Motor neuron (in vitro differentiated cells): ENCODE data around the gene ITPKB. TPM values are rescaled to one million over a fixed set of nuclear protein-coding genes. Genes with fewer than 3 reads are reported as not detected.

Experiments
- ATAC-seq, 8 experiments: fragments of 200-7000 bp; cut with Tn5 transposase; replicated peaks in 6 of 8; 2 replicates each; pipeline ENCODE4 v1.8.0; 2021; ENCODE audit warnings: mild to moderate bottlenecking in 8 of 8, moderate library complexity in 8 of 8
- H3K27ac ChIP-seq, 2 donors: fragments of 250-450 bp; sonication (Bioruptor Pico); 2 replicates each; pipeline ENCODE4 v1.9.0; 2021; ENCODE audit warnings: antibody characterized with exemption in 2 of 2, mild to moderate bottlenecking in 2 of 2, moderate library complexity in 1 of 2
- H3K4me1 ChIP-seq, 2 donors: fragments of 250-450 bp; sonication (Bioruptor Pico); replicated peaks in 1 of 2; 2 replicates each; pipeline ENCODE4 v1.6.1; 2021; ENCODE audit warnings: antibody characterized with exemption in 2 of 2, mild to moderate bottlenecking in 2 of 2, moderate library complexity in 1 of 2
- H3K4me3 ChIP-seq, 5 donors: fragments of 250-450 bp; sonication (Bioruptor Pico); 2 replicates each; pipeline ENCODE4 v1.9.0; 2021; ENCODE audit warnings: antibody characterized with exemption in 5 of 5, mild to moderate bottlenecking in 5 of 5, moderate library complexity in 4 of 5
- WGBS, 10 experiments: fragments of 450-650 bp; shearing (Covaris generic); methylation state at CpG; one replicate each; pipeline ENCODE4 v1.0.0; 2022; 5-methylcytosine and 5-hydroxymethylcytosine counted together
- in situ Hi-C, 9 experiments: fragments of 400-800 bp; cut with MboI; loops; one replicate each; pipeline ENCODE4 v1.15.0; 2021; ENCODE audit warnings: low sequenced_read_pairs in 9 of 9, low pct_unique_long_range_greater_than_20kb in 2 of 9; ENCODE audit not compliant: unreplicated experiment in 9 of 9
- total RNA-seq, 8 experiments: library from RNA; unstranded; fragments of 300-600 nt; gene quantifications; 2 replicates each; pipeline versions ENCODE4 v1.2.3 to v1.2.4, GENCODE V29; 2022

The ITPKB gene
- total RNA-seq, 8 experiments from 2014 or later, result 0.54 to 48.6 (median 3.4) TPM

DNA sequence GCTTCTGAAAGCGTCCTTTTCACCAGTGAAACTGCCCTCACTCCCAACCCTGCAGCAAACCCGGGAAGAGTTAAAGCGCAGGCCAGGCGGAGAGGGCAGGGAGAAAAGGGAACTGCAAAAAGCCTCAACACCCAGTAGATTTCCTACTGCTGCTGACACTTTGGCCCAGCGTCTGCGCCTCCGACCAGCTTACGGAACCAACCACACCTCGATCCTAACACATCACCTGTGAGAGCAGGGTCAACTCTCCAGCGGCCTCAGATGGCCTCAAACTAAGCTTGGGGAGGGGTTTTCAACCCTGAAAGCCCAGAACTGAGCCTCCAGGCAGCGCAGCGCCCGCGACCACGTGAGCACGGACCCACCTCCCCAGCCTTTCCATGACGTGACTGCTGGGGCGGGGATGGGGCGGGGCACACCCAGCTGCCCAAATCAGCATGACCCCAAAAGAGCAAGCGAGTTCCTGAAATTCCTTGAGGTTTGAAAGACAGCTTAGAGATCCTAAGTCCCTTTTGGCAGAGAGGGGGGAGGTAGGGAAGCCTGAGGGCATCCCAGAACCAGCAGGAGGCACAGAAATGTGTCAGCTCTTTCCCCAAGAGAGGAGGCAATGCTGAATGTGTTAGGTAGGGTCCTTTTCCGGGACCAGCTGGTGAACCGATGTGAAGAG lies 59.1 kb downstream of the ITPKB start:
- Histone ChIP-seq H3K4me1 (peaks cover 5 to 9% of the 10 kb centered on the region in 2 donors), H3K4me3 (peak overlapping the region; percentile 17 to 44 (median 24)), H3K27ac (no peak overlapping the region)
- in situ Hi-C loops, result no loop called here
- 2 to 20% (median 10%) methylated on average over 2 to 18 of the region's 22 CpGs; no CpG with 5 or more reads in 1 of the 10 experiments for WGBS, 10 experiments
- ATAC-seq, result peak; percentile 70 to 98 (median 90)

DNA sequence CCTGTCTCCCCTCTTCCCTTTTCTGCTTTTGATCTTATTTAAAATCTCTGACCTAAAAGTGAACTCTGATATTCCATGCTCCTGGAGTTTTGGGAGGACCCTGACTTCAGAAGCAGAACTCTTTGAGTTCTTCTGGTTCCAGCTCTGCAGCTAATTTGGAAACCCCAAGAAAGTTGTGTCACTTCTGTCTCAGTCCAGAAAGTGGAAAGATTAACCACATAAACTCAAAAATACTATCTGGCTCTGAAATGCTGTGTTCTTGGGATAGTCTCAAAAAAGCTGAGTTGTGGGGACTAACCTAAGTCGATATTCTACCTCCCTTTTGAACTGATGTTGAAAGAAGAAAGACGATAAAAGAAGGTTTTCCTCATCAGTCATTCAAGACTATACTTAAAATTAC lies 59.8 kb downstream of the ITPKB start:
- peaks cover 5 to 9% of the 10 kb centered on the region in 2 donors for H3K4me1 ChIP-seq
- H3K27ac ChIP-seq, result no peak overlapping the region
- no peak for ATAC-seq
- no peak overlapping the region for H3K4me3 ChIP-seq
- 10 to 100% (median 72%) methylated on average over 1 to 2 of the region's 2 CpGs; no CpG with 5 or more reads in 3 of the 10 experiments for WGBS, 10 experiments
- in situ Hi-C loops, result no loop called here

DNA sequence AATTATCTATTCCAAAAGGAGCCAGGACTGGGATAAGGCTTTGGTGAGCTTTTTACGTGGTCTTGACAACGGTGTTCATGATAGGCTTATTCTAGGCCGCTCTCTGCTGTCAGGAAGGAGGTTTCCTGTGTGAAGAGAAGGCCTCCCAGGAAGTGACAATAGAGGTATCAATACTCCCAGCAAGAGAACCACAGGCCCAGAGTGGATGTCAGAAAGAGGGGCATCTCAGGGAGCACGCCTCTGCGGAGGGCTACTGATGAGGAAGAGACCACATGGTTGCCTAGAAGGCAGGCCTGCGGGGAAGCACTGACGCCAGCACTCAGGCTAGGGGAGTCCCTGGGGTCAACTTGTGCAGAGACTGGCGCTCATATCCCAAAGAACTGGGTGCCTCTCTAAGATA lies 60.4 kb downstream of the ITPKB start:
- in situ Hi-C loops, result no loop called here
- Histone ChIP-seq H3K27ac (no peak overlapping the region), H3K4me1 (peaks cover 5 to 9% of the 10 kb centered on the region in 2 donors), H3K4me3 (no peak overlapping the region)
- ATAC-seq, result no peak
- 79 to 100% (median 88%) methylated on average over 2 to 8 of the region's 8 CpGs; no CpG with 5 or more reads in 3 of the 10 experiments for WGBS, 10 experiments

DNA sequence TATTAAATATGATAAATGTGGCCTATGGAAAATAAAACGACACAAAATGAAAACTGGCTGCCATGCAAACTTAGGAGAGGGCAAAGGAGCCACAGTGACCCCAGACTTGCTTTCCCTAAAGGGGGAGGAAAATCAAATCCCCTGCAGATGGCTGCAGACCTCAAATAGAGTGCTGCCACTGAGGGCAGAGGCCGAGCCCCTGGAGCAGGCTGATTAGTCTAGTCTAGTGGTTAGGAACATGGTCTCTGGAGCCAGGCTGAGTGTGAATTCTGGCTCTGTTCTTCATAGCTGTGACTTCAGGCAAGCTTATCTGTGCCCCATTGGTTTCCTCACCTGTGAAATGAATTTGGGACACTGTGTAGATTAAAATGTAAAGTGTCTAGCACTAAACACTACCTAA lies 60.8 kb downstream of the ITPKB start:
- ATAC-seq, result no peak
- WGBS, 10 experiments, result 52 to 90% (median 86%) methylated on average over 1 to 2 of the region's 2 CpGs; no CpG with 5 or more reads in 5 of the 10 experiments
- Histone ChIP-seq H3K27ac (no peak overlapping the region), H3K4me1 (peaks cover 5 to 9% of the 10 kb centered on the region in 2 donors), H3K4me3 (no peak overlapping the region)
- in situ Hi-C loops, result no loop called here

DNA sequence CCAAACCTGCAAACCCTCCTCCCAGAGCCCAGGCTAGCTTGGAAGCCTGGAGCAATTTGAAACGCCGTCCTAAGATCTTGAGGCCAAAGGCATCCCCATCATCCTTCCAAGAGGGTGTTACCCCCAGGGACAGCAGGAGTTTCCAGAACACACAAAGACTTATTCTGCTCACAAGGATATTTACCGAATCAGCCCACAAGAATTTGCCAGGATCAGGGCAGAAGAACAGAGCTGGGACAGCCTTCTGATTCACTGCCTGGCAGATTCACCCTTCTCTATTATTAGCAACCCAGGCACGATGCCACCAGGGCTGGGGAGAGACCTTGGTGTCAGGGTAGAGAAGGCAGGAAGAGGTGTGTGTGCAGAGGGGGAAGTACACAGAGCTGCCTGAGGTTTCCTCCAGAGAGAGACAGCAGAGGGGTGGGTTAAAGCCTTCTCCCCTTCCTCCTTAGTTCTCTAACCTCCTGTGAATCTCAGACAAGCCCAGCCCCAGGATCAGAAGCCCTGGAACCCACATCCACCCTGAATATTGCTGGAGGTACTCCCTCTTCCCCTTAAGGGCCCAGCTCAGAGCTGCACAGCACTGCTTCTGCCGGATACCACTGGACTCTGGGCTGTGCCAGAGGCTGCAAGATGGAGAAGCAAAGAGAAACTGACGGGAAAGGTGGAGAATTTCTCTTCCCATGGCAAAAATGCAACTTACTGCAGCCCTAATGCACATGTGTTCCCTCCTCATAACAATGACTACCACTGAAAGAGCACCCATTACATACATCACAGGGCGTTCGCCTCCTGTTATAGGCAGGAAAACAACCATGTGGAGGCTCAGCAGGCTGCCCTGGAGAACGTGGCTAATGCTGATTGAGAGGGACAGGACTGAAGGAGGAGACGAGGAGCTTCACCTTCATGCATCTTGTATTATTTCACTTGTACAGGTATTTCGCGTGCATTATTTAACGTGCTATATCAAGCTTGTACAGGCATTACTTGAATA lies 61.8 kb downstream of the ITPKB start:
- in situ Hi-C loops, result no loop called here
- Histone ChIP-seq H3K4me3 (no peak overlapping the region), H3K4me1 (peaks cover 5 to 9% of the 10 kb centered on the region in 2 donors), H3K27ac (no peak overlapping the region)
- 65 to 100% (median 82%) methylated on average over 1 to 12 of the region's 13 CpGs; no CpG with 5 or more reads in 1 of the 10 experiments for WGBS, 10 experiments
- ATAC-seq, result peak in 6 of 8 experiments; percentile 8 to 85 (median 52)

DNA sequence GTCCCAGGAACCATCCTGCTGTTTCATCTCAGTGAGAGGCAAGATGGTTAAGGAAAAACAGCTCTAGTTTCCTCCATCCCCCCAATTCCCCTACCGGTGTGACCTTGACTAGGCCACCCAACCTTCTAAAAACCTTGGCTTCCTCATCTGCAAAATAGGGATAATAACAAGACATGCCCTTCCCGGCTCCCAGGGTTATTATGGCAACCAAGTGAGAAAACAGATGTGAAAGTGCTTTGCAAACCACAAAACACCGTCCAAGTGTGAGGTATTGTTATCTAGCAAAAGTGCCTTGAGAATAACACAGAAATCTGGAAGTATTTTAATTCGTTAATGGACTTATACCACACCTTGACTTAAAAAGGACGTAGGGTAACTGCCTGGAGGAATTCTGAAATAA lies 62.7 kb downstream of the ITPKB start:
- no peak for ATAC-seq
- Histone ChIP-seq H3K4me3 (no peak overlapping the region), H3K4me1 (peaks cover 5 to 9% of the 10 kb centered on the region in 2 donors), H3K27ac (no peak overlapping the region)
- in situ Hi-C loops, result no loop called here
- WGBS, 10 experiments, result 0 to 94% (median 58%) methylated on average over 1 to 5 of the region's 5 CpGs; no CpG with 5 or more reads in 1 of the 10 experiments

DNA sequence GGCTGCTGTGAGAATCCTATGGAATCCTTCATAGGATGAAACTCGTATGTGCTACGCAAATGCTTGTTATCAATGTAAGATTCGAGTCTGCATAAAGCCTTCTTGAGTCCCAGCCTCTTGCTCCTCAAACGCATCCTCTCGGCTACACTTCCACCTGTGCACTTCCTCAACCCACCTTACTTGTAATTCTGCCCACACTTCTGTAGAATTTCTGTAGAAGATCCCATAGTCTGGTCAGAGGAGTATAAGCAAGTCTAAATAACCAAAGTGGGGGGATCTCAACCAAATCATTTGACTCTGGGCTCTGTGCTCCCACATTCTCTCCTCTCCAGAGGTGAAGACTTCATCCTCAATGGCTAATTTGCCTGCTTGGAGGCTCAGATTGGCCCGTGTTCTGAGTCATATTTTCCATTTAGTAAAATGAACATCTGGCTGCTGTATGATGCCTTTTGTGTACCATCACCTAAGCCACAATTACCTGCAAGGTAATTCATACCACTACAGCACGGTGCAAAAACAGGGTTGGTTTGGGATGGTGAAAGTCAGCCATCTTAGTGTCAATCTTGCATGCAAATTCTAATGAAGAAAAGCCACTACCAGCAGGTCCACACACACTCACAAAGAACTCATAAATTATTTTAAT lies 63.2 kb downstream of the ITPKB start:
- ATAC-seq, result no peak
- H3K4me1 ChIP-seq, result peaks cover 5 to 8% of the 10 kb centered on the region in 2 donors
- H3K4me3 ChIP-seq, result no peak overlapping the region
- no peak overlapping the region for H3K27ac ChIP-seq
- 14 to 95% (median 81%) methylated on average over 1 to 7 of the region's 7 CpGs; no CpG with 5 or more reads in 1 of the 10 experiments for WGBS, 10 experiments
- in situ Hi-C loops, result no loop called here

DNA sequence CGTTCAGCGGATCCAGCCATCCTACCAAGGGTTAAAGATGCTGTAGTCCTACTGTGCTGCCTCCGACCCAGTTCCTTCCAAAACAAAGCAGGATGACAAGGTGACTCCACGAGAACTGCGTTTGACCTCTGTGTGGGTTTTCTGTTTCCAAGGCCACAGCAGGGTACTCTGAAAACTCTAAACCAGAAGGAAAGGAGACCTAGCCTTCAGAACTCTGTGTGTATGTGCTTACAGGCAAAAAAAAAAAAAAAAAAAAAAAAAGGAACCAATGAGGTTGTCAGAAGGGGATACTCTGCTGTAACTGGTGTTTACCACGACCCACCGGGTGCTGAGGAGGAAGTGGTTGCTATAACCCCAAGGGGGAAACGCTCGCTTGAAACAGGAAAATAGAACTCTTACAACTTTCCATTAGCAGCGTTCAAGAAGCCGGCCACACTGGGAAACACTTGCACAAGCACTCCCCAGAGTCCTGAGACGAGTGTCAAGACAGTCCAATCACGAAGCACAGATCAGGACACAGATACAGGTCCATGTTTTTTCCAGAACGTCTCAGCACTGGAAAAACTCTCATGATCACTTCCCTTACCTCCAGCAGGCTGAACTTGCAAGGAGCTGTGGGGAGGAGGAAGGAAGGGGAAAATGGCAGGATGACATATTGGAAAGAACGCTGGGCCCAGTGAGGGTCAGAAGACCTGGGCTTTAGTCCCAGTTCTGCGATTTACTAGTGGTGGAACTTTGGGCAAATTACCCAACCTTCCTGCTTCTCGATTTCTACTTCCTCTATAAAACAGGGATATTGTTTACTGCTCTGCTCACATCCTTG lies 64.0 kb downstream of the ITPKB start:
- H3K4me1 ChIP-seq, result peaks cover under 1% of the 10 kb centered on the region in 2 donors
- no peak for ATAC-seq
- 72 to 97% (median 79%) methylated on average over 2 to 17 of the region's 17 CpGs; no CpG with 5 or more reads in 1 of the 10 experiments for WGBS, 10 experiments
- H3K27ac ChIP-seq, result no peak overlapping the region
- no peak overlapping the region for H3K4me3 ChIP-seq
- in situ Hi-C loops, result no loop called here

DNA sequence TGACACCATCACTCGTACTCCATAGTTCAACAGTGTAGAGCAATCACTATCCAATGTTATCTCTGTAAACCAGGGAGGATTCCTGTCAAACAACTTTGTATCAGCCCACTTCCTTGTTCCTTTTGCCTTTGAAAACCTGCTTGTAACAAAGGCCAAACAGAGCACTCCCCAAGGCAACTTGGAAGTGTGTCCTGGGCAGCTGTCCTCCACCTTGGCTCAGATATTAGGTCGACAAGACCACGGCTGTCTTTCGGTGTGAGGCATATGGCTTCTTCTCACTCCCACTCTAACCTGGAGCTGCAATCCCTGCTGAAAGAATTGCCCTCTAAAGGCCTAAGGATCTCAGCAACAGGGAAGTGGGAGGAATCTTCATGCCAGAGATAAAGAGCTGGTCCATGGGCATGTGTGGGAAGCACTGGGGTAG lies 66.7 kb downstream of the ITPKB start:
- no peak for ATAC-seq
- peaks cover 0 to 9% of the 10 kb centered on the region in 2 donors for H3K4me1 ChIP-seq
- no peak overlapping the region for H3K4me3 ChIP-seq
- WGBS, 10 experiments, result 70 to 100% (median 94%) methylated on average over 1 to 4 of the region's 4 CpGs; no CpG with 5 or more reads in 2 of the 10 experiments
- no peak overlapping the region for H3K27ac ChIP-seq
- in situ Hi-C loops, result no loop called here

DNA sequence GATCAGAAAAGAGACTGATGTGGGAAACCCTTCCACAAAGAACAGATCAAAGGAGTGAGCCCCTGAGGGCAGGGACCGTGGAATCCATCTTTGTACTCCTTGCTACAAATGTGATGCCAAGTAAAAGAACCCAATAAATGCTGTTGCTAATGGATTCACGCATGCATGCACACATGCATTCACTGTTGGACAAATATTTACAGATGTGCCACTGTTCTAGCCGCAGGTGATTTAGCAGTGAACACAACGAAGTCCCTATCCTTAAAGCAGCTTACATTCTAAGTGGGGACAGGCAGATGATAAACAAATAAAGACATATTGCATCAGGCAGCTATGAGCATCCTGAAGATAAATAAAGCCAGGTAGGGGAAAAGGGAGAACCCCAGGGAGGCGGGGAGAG lies 67.8 kb downstream of the ITPKB start:
- in situ Hi-C loops, result no loop called here
- Histone ChIP-seq H3K4me3 (no peak overlapping the region), H3K27ac (no peak overlapping the region), H3K4me1 (peaks cover 0 to 9% of the 10 kb centered on the region in 2 donors)
- ATAC-seq, result peak in 5 of 8 experiments; percentile 11 to 89 (median 53)
- WGBS, 10 experiments, result 30 to 77% (median 55%) methylated on average over 2 to 5 of the region's 5 CpGs; no CpG with 5 or more reads in 2 of the 10 experiments

DNA sequence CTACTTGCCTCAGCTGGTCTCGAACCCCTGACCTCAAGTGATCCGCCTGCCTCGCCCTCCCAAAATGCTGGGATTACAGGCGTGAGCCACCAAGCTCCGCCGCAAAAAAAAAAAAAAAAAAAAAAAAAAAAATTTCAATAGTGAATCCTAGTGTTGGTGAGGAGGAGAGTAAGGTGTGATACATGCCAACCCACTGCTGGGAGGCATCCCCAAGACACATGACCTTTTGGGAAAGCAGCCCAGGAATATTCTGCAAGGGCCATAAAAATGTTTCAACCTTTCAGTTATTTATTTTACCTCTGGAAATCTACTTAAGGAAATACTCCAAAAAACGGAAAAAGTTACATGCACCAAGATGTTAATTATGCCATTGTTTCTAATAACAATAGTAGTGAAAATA lies 69.0 kb downstream of the ITPKB start:
- no peak for ATAC-seq
- H3K4me1 ChIP-seq, result peaks cover 0 to 9% of the 10 kb centered on the region in 2 donors
- in situ Hi-C loops, result no loop called here
- H3K27ac ChIP-seq, result no peak overlapping the region
- 75 to 97% (median 92%) methylated on average over 2 to 7 of the region's 7 CpGs for WGBS, 10 experiments
- H3K4me3 ChIP-seq, result no peak overlapping the region

DNA sequence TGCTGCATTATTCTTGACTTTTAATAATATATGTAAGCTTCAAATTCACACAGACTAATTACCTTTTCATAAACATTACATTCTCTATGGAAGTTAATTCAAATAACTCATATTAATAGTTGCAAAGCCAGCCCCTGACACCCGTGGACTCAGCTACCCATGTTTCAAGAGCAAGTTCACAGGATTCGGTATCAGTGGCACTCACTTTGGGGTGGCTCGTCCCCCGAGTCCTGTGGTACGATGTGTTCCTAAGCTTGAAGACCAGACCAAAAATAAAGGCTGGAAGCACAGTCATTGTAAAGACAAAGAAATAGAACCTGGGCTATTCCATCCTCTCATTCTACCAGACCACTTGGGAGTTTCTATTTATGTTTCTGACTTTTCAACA lies 70.9 kb downstream of the ITPKB start:
- 71 to 92% (median 79%) methylated on average over 2 to 5 of the region's 5 CpGs; no CpG with 5 or more reads in 3 of the 10 experiments for WGBS, 10 experiments
- in situ Hi-C loops, result no loop called here
- ATAC-seq, result no peak
- H3K27ac ChIP-seq, result no peak overlapping the region
- peaks cover 2 to 9% of the 10 kb centered on the region in 2 donors for H3K4me1 ChIP-seq
- H3K4me3 ChIP-seq, result no peak overlapping the region
